ENCODE results near the gene ANKS1B.

ANKS1B gene

DNA sequence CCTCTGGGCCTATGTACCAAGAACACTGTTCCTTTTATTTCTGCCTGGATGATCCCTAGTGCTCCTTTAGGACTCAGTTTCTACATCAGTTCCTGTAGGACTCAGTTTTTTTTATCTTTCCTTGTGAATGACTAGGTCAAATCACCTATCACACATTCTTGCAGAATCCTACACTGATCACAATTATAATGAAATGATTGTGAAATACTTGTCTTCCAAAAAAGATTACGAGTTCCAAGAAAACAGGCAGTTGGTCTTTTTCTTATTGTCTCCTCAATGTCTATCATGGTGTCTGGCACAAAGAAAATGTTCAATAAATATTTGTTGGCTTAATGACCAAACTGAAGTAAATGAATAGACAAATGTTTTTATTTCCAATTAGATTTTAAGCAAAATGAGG lies 432.7 kb downstream of the ANKS1B start:
- no peak for DNase-seq

DNA sequence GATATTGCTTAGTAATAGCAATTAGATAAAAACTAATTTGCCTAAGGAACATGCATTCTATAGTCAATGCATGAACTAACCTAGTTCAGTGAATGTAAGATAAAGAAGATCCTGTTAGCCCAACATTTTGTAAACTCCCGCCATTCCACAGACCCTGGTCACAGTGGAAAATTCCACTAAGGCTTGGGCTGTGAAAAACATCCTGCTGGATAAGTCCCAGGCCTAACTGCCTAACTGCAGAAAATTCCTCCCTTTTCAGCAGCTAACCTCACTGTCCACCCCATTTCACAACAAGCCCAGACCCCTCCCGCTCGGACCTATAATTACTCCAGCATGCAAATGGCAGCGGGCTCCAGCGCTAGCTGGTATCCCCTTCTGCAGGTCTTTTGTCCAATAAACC lies 435.1 kb downstream of the ANKS1B start:
- DNase-seq = peak; percentile 23

DNA sequence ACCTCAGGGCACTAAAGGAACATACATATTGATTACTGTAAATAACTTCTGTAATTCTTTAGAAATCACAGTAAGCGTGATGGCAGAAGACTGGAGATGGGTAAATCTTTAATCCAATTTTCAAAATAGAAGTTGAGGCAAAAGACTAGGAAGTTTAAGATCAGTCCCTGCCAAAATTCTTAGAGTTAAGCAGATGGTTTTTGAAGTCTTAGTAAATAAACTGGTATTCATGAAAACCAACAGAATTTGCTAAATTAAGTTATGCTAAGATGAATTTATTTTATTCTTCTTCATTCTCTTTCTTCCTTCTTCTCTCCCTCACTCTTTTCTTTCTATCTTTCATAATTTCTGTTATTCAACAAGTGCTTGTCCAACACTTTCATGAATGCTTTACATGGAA lies 435.5 kb downstream of the ANKS1B start:
- DNase-seq = no peak

DNA sequence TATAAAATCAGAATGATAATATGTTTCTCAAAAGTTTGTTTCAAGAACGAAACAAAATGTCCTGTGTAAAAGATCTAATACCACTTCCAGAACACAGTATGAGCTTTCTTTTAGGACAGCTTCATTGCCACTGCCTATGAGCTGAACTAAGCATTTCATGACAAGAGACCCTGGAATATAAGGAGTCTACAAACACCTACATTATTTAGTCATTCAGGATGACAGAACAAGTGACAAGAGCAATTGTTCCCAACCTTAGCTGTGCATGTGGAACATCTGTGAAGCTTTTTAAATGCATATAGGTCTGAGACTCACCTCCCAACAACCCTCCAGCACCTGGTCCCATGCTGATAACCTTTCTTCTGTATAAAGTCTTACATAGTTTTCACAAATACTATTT lies 440.3 kb downstream of the ANKS1B start:
- DNase-seq = peak; percentile 44

DNA sequence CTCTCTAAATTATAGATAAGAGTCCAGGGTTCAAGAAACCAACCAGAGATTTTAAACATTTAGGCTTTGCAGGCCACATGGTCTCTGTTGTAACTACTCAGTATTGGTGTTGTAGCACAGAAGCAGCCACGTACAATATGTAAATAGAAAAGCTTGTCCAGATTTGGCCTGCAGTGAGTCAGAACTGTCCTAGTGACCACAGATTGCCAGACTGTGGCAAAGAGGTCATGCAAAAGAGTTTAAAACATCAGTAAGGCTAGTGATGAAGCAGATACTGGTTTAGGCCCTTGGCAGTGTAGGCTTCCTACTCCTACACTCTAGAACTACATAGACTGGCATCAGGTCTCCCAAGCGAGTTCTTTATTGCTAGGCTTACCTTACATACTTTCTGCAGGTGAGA lies 454.8 kb downstream of the ANKS1B start:
- DNase-seq = no peak

DNA sequence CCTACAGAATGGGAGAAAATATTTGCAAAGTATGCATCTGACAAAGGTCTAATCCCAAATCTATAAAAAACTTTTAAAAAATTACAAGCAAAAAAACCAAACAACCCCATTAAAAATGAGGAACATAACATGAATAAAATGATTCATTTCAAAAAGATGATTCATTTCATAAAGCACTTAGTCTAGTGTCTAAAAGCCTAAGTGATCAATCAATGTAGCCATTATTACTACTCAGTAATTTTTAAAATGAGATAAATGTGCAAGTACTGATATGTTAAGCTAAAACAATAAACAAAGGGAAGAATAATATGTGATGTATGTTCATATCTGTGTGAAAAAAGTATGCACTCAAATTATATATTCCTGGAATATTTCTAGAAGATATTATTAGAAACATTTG lies 456.3 kb downstream of the ANKS1B start:
- no peak for DNase-seq

DNA sequence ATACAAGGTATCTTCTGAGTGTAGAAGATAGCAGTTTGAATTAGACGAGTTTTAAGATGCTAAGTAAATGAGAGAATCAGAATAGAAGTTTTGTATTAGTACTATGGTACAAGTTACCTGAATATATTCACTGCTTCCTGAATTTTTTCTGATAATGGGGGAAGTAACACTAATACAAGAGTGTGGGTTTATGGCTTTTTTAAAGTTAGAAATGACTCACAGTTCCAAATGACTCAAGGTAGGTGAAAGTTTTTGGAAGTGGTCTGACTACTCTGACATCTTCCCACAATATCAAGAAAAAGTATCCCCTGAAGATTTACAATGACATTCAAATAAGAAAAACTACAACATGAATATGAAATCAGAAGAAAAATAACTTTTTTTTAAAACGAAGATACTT lies 460.9 kb downstream of the ANKS1B start:
- no peak for DNase-seq

DNA sequence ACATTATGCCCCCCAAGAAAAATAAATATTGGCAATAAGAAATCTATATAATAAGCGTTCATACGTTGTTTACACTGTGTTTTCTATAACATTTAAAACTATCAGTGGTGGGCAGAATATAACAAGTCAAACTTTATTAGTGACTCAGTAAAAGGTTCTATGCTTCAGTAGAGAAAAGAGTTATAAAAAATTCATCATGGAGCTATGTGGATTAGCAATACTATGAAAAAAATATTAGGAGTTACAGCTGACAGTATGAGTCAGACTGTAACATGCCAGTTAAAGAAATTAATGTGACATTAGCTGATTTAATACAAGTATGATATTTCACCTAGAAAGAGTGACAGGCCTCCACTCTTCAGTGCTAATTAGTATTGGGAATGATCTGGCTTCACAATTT lies 462.3 kb downstream of the ANKS1B start:
- DNase-seq = no peak

DNA sequence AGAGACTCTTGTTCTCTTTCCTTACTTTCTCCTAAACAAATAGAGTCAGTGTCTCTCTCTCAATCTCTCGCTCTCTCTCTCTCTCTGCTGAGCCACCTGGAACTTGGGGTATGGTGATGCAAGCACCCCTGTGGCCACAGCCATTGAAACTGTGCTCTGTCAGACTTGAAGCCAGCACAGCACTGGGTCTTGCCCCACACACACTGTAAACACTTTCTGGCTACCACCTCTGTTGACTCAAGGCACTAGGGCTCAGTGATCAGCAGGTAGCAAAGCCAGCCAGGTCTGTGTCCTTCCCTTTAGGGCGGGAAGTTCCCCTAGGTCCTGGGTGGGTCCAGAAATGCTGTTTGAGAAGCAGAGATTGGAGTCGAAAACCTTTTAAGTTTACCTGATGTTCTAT lies 463.1 kb downstream of the ANKS1B start:
- peak; percentile 59 for DNase-seq

DNA sequence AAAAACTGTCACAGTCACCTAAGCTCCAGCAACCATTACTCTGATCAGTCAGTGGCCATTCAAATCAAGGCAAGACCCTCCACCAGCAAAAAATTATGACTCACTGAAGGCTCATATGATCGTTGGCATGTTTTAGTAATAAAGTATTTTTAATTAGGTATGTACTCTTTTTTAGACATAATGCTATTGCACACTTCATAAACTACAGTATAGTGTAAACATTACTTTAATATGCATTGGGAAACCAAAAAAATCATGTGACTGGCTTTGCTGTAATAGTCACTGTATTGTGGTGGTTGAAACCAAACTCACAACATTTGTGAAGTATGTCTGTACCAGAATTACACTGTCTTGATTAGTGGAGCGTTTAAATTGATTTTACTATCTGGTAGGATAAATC lies 471.7 kb downstream of the ANKS1B start:
- no peak for DNase-seq

DNA sequence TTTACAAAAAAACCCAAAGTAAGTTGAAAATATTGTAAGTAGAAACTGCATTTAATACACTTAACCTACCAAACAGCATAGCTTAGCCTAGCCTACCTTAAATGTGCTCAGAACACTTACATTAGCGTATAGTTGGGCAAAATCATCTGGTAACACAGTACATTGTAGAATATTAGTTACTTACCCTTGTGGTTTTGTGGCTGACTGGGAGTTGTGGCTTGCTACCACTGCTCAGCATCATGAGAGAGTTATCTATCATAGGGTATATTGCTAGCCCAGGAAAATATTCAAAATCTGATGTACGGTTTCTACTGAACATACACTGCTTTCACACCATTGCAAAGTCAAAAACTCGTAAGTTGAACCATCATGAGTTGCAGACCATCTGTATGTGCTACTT lies 478.9 kb downstream of the ANKS1B start:
- DNase-seq = no peak

DNA sequence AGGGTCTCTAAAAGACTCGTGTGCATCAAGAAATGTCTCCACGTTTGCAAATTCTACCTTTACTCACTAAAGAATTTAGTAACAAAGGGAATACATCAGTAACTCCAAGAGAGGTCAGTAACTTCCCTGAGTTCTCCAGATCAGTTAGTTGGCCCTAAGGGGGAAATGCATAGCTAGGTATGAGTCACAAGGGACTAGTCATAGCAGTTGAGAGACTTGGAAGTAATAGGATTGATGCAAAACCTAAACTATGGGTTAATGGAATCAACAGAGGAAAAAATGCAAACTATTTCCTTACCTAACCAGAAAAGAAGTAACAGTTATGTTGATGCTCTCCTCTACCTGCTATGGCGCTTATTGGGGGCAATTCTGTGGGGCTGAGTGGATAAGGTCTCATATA lies 486.0 kb downstream of the ANKS1B start:
- DNase-seq = no peak

DNA sequence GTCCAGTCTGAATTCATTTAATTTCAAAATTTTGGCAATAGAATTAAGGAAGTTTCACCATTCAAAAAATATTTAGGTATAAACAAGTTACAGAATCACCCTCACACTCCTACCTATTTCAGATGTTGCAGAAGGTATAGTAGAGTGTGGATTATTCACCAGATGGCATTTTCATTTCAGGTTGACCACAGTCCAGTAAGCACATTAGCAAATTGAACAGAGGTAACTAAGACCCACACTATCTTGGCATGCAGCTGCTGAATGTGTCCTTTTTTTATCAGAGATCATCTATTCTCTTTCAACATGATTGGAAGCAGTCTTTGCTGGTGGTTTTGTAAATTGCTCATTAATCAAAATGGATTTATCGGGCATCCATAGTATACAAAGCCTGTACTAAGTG lies 488.9 kb downstream of the ANKS1B start:
- DNase-seq = peak; percentile 13

DNA sequence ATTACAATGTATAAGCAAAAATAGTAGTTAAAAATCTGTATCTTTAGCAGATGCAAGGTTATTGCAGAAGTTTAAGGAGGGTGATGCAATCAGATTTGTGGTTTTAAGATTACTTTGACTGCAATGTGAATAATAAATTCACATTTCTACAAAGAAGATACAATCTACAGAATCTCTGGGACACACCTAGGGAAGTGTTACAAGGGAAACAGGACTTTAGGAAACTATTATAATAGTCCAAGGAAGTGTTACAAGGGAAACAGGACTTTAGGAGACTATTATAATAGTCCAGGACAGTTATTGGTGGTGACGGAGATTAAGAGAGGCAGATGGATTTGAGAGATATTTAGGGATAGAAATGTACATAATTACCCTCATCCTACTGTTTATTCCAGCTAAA lies 491.5 kb downstream of the ANKS1B start:
- no peak for DNase-seq

DNA sequence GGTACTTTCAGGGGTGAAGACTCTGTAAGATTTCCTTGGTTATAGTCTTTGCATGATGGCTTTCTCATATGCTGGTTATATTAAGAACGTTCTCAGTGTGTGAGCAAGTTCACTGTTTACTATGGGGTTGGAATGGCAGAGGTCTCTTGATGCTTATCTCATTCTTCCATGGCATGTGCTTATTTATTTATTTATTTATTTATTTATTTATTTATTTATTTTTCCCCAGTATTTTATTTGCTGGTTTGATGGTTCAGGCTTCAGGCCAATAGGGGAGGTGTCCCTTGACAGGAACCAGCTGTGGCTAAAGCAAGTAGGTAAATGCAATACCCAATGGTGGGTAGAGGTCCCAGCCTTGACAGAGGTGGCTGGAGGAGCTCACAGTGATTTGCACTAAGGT lies 498.5 kb downstream of the ANKS1B start:
- no peak for DNase-seq

DNA sequence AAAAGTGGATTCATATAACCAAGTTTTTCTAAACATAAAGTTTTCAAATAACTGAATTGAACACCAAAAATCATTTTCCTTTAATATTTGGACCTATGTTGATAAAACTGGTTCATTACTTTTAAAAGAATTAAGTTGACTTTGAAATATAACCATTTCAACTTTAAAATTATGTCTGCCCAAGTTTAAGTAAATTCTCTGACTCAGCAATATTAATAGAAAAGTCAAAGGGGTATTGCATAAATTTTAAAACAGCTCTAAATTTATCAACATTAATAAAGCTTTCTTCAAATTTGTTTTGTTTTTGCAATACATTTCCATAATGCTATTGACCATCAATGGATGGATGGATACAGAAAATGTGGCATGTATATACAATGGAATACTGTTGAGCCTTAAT lies 505.6 kb downstream of the ANKS1B start:
- no peak for DNase-seq

DNA sequence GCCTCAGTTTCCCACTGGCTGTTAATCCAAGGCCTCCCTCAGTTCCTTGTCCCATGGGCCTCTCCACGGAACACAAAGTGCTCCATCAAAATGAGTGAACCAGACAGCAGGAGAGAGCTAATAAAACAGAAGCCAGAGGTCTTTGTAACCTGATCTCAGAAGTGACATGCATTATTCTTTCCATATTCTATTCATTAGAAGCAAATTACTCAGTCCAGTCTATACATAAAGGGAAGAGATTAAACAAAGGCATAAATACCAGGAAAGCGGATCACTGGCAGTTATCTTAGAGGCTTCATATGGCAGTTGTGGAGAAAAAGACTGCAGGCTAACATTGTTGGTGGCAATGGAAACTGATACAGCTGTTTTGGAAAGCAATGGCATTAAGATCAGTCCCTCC lies 507.8 kb downstream of the ANKS1B start:
- DNase-seq = peak; percentile 94

DNA sequence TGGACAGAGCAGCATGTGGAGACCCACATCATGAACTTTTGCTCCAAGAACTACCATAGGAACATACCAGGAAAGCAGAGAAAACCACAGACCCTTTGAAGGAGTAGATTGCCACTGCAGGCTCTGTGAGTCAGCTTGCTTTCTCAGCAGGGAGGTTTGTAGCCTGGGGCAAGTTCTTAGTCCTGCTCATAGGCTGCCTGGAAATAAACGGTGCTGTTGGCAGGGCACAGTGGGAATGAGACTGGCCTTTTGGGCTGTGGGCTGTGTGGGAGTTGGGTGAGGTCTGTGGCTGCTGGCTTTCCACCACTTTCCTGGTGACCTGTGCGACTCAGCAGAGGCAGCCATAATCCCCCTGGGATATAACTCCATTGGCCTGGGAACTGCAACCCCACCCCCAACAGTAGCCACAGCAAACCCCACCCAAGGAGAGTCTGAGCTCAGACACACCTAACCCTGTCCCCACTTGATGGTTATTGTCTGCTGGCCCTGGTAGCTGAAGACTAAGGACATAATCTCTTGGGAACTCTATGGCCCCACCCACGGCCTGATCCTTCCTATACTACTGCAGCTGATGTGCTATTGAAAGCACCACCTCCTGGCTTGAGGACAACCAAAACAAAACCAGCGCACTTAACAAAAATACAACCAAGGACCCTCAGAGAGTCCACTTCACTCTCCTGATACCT lies 529.2 kb downstream of the ANKS1B start:
- DNase-seq = peak; percentile 95

DNA sequence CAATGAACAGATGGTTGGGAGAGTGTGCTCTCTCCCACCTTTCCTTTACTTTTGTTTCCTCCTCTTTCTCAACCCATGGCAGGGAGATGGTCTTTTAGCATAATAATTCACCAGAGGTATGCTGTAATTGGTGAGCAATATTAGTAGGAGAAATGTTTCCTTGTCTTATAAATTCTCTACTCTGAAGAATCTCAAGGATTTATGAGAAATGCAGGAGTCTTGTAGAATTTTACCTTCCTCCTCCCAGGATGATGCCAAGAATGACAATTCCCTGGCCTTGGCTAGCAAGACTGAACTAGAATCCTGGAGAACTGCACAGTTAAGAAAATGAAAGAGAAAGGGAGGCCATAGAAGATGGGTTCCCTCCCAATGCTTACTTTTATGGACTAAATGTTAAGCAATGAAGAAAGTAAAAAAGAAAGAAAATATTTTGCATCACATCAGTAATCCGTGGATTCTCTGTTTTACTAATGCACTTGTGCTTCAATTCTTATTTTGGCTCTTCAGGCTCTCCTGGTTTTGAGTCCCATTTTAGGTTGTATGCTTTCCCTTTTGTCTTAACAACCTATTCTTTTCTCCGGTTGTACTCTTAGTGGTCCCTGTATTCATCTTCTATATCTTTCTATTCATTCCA lies 530.1 kb downstream of the ANKS1B start:
- DNase-seq = peak; percentile 33

DNA sequence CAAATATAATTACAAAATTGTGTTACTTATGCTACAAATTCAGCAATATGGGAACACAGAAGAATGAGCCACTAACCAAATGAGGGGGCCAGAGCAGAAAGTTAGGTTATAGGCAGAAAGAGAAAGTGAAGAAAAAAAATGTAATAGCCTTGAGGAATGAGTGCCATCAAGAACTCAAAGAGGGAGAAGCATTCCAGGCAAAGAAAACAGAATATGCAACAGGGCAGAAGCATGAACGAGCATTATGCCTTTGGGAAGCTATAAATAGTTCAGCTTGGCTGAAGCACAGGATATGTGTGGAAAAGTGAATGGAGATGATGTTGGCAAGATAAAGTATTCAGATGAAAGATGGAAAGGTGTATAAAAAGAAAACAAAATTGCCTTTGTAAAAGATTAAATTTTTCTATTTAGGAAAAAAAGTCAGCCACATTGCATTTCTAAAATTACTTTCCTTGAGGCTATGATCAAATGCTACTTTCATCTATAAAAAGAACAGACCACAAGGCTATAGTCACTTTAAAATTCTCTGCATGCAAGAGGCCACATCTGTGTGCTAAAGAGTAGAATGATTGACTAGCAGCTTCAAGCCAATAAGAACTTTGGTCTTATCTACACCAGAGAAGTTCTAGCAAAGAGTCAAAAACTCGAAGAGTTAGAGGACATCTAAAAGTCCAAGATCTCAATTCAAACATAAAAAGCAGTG lies 530.7 kb downstream of the ANKS1B start:
- no peak for DNase-seq

DNA sequence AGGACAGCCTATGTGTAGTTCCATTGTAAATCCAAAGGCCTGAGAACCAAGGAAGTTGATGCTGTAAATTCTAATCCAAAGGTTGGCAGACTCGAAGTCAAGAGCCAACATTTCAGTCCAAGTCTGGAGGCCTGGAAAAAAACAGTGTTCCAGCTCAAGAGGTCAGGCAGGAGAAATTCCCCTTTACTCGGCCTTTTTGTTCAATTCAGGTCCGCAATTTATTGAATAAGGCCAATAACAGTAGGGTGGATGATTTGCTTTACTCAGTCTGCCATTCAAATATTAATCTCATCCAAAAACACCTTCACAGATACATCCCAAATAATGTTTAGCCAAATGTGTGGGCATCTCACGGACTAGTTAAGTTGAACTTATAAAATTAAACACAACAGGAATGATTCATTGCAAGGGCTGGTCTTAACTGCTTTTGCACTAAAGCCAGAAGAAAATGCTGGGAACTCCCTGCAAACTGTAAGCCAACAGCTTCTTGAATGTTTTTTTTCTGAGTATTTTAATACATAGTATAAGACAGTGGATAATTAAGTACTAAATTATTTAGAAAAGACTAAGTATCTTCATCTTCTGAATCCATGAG lies 534.6 kb downstream of the ANKS1B start:
- no peak for DNase-seq

DNA sequence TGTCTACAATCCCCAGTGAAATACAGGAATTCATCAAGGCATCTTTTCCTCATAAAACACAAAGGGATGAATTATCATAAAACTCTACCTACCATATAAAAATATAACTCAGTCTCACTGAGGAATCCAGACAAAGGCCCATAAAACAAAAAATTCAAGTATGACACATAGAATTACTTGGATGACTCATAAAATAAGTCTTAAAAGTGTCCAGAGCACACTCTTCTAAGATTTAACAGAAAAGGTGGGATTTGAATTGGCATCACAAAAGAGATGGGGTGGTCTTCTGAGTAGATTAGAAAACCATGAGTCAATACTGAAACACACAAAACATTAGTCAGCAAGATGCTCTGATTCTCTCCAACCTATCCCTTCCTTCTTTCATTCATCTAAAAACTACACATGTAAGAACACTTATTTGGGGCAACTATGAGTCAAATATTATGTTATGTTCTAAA lies 539.8 kb downstream of the ANKS1B start:
- DNase-seq = no peak

DNA sequence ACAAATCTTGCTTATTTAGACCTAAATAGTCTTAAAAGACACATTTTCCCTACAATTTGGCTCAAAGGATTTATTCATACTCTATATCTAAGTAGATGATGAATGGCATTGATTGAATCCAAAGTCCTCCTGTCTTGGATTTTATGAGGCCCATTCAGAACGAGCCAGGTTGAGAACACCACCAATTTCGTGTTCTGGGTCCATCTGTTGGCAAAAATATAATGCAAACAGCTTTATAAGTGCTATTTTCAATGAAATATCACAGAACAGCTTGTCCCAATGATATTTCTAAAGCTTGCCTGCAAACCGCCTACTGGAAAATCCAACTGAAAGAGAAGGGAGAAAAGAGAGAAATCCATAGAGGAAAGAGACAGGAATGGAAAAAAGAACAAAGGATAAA lies 542.0 kb downstream of the ANKS1B start:
- DNase-seq = no peak

DNA sequence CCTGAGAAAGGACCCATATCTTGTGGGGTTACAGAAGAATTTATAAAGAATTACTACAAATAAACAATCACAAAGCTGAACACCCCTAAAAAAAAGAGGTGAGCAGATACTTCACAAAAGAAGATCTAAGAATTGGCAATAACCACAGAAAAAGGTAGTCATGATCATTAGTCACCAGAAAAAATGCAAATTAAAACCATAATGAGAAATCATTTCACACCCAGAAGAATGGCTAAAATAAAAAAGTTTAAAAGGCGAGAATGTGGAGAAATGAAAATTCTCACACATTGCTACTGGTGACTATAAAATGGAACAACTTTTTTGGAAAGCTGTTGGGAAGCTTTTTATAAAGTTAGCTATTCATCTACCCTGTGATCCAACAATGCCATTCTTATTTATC lies 545.3 kb downstream of the ANKS1B start:
- no peak for DNase-seq

All from NCI-H69 (cell line).